B cell (primary cell): ENCODE results near the gene RAPGEF6.

Source experiments
- CTCF ChIP-seq: fragments of 200-600 bp; IDR thresholded peaks from one replicate; pipeline ENCODE4 v1.8.0; 2022; ENCODE audit warnings: antibody characterized with exemption, mild to moderate bottlenecking
- EZH2 ChIP-seq: IDR thresholded peaks from 2 replicates; pipeline ENCODE4 v1.6.1; 2012; ENCODE audit warnings: borderline replicate concordance, low read depth, mild to moderate bottlenecking, moderate library complexity, low read length; ENCODE audit not compliant: insufficient read depth, poor library complexity, severe bottlenecking

- TF ChIP-seq CTCF: no peak
- TF ChIP-seq EZH2: no peak
These were observed 86.9 kb downstream of the RAPGEF6 start for GRCh38 chr5:131548176-131548575.
